ENCODE data around the gene TIMP2. TPM values are rescaled to one million over a fixed set of nuclear protein-coding genes. Genes with fewer than 3 reads are reported as not detected.

The TIMP2 gene
- total and polyA plus RNA-seq, 2 experiments from 2014 or later, result 20.9 to 63.3 TPM

GRCh38 chr17:78819806-78820792 is 105.1 kb downstream of the TIMP2 start:
- Histone ChIP-seq H3K36me3 (replicated peaks; ENCODE audit: insufficient read depth, low read depth) (no peaks in the 10 kb centered on the region), H3K27me3 (no peaks in the 10 kb centered on the region), H4K20me1 (ENCODE audit: insufficient read depth, poor library complexity, severe bottlenecking) (no peaks in the 10 kb centered on the region), H3K9me3 (ENCODE audit: low read depth) (no peaks in the 10 kb centered on the region), H3K4me3 (no peak overlapping the region), H3K4me1 (ENCODE audit: insufficient read depth) (no peaks in the 10 kb centered on the region), H3K79me2 (no peaks in the 10 kb centered on the region), H2AFZ (no peak overlapping the region), H3K27ac (no peak overlapping the region), H3K9me2 (replicated peaks; ENCODE audit: insufficient read depth) (no peaks in the 10 kb centered on the region), H3K4me2 (no peak overlapping the region)
- no peak for TF ChIP-seq EZH2phosphoT487 (IDR thresholded peaks at IDR 0.05; ENCODE audit: low read depth, severe bottlenecking, unreplicated experiment)
- DNase-seq (ENCODE audit: low spot score), result no peak
- WGBS (ENCODE audit: low lambda C conversion rate, missing lambda C conversion rate), result 95% methylated on average over 18 of the region's 18 CpGs

GRCh38 chr17:78819402-78819801 is 105.8 kb downstream of the TIMP2 start:
- no peak for TF ChIP-seq CTCF (IDR thresholded peaks at IDR 0.05; ENCODE audit: poor library complexity)
- no peak overlapping the region for H3K4me2 ChIP-seq
- no peak for DNase-seq (ENCODE audit: low spot score)
- H3K36me3 ChIP-seq (replicated peaks; ENCODE audit: insufficient read depth, low read depth), result no peaks in the 10 kb centered on the region
- H3K9me2 ChIP-seq (replicated peaks; ENCODE audit: insufficient read depth), result no peaks in the 10 kb centered on the region
- no peak overlapping the region for H2AFZ ChIP-seq
- H3K79me2 ChIP-seq, result no peaks in the 10 kb centered on the region
- H3K4me1 ChIP-seq (ENCODE audit: insufficient read depth), result no peaks in the 10 kb centered on the region
- H3K27ac ChIP-seq, result no peak overlapping the region
- WGBS (ENCODE audit: low lambda C conversion rate, missing lambda C conversion rate), result 96% methylated on average over 8 of the region's 8 CpGs
- H3K27me3 ChIP-seq, result no peaks in the 10 kb centered on the region
- H4K20me1 ChIP-seq (ENCODE audit: insufficient read depth, poor library complexity, severe bottlenecking), result no peaks in the 10 kb centered on the region
- H3K4me3 ChIP-seq, result no peak overlapping the region
- no peaks in the 10 kb centered on the region for H3K9me3 ChIP-seq (ENCODE audit: low read depth)

- H2AFZ ChIP-seq, result no peak overlapping the region
- H3K27ac ChIP-seq, result no peak overlapping the region
- H3K9me2 ChIP-seq (replicated peaks; ENCODE audit: insufficient read depth), result no peaks in the 10 kb centered on the region
- no peak for DNase-seq (ENCODE audit: low spot score)
- no peaks in the 10 kb centered on the region for H3K4me1 ChIP-seq (ENCODE audit: insufficient read depth)
- H3K36me3 ChIP-seq (replicated peaks; ENCODE audit: insufficient read depth, low read depth), result no peaks in the 10 kb centered on the region
- H3K9me3 ChIP-seq (ENCODE audit: low read depth), result no peaks in the 10 kb centered on the region
- WGBS (ENCODE audit: low lambda C conversion rate, missing lambda C conversion rate), result 73% methylated on average over 6 of the region's 6 CpGs
- H4K20me1 ChIP-seq (ENCODE audit: insufficient read depth, poor library complexity, severe bottlenecking), result no peaks in the 10 kb centered on the region
- no peak overlapping the region for H3K4me3 ChIP-seq
- TF ChIP-seq EZH2 (IDR thresholded peaks at IDR 0.05; ENCODE audit: borderline replicate concordance), result no peak
- TF ChIP-seq EZH2phosphoT487 (IDR thresholded peaks at IDR 0.05; ENCODE audit: low read depth, severe bottlenecking, unreplicated experiment), result no peak
- TF ChIP-seq CTCF (IDR thresholded peaks at IDR 0.05; ENCODE audit: poor library complexity), result no peak
- H3K27me3 ChIP-seq, result no peaks in the 10 kb centered on the region
- no peaks in the 10 kb centered on the region for H3K79me2 ChIP-seq
- H3K4me2 ChIP-seq, result no peak overlapping the region
Observed at GRCh38 chr17:78818932-78819331, 106.3 kb downstream of the TIMP2 start.

GRCh38 chr17:78818152-78818846 is 106.9 kb downstream of the TIMP2 start:
- Histone ChIP-seq H3K36me3 (replicated peaks; ENCODE audit: insufficient read depth, low read depth) (no peaks in the 10 kb centered on the region), H3K9me3 (ENCODE audit: low read depth) (no peaks in the 10 kb centered on the region), H3K4me1 (ENCODE audit: insufficient read depth) (no peaks in the 10 kb centered on the region), H3K9me2 (replicated peaks; ENCODE audit: insufficient read depth) (no peaks in the 10 kb centered on the region), H3K27me3 (no peaks in the 10 kb centered on the region), H3K79me2 (no peaks in the 10 kb centered on the region), H4K20me1 (ENCODE audit: insufficient read depth, poor library complexity, severe bottlenecking) (no peaks in the 10 kb centered on the region), H3K4me3 (no peak overlapping the region), H2AFZ (no peak overlapping the region), H3K27ac (no peak overlapping the region), H3K4me2 (no peak overlapping the region)
- TF ChIP-seq EZH2 (IDR thresholded peaks at IDR 0.05; ENCODE audit: borderline replicate concordance), result no peak
- TF ChIP-seq CTCF (IDR thresholded peaks at IDR 0.05; ENCODE audit: poor library complexity), result no peak
- no peak for TF ChIP-seq EZH2phosphoT487 (IDR thresholded peaks at IDR 0.05; ENCODE audit: low read depth, severe bottlenecking, unreplicated experiment)
- DNase-seq (ENCODE audit: low spot score), result no peak
- 95% methylated on average over 19 of the region's 19 CpGs for WGBS (ENCODE audit: low lambda C conversion rate, missing lambda C conversion rate)
